GM12878 (cell line): ENCODE measurements around the gene LRRC73. TPM values are rescaled to one million over a fixed set of nuclear protein-coding genes. Genes with fewer than 3 reads are reported as not detected.

Experiments
- ATAC-seq: fragments of 200-7000 bp; cut with Tn5 transposase; 3 replicates; pipeline ENCODE4 v1.9.1; 2020; ENCODE audit warnings: mild to moderate bottlenecking, moderate library complexity
- BruUV-seq: library from RNA; stranded (reverse); fragments of 400-500 nt; replicated peaks from 2 replicates; lab custom pipeline; 2021; lab: Mats Ljungman, UMichigan
- CTCF ChIA-PET: fragments of 300-600 bp; sonication (Branson Sonifier 250); formaldehyde crosslinking; extraction: SDS; loops from one replicate; lab custom pipeline; 2021; ENCODE audit warnings: inconsistent platforms; lab: Yijun Ruan, JAX
- POLR2A ChIA-PET: fragments of 350-600 bp; formaldehyde crosslinking; extraction: SDS; loops from one replicate; lab custom pipeline; 2021; ENCODE audit warnings: inconsistent platforms; lab: Charles Lee
- RAD21 ChIA-PET: fragments of 300-600 bp; sonication (Branson Sonifier 250); formaldehyde crosslinking; loops from one replicate; lab custom pipeline; 2023; ENCODE audit warnings: antibody characterized with exemption; ENCODE audit not compliant: unreplicated experiment; lab: Charles Lee
- SMC1A ChIA-PET: fragments of 300-600 bp; sonication (Branson Sonifier 250); formaldehyde crosslinking; loops from one replicate; lab custom pipeline; 2023; ENCODE audit not compliant: unreplicated experiment, uncharacterized antibody; lab: Charles Lee
- DNase-seq: peaks from one replicate; pipeline ENCODE4 v3.0.0-alpha.2; 2011; ENCODE audit warnings: low read depth, low spot score
- FAIRE-seq: peaks from 3 replicates; lab custom pipeline; 2011; peaks lifted over from hg19 to GRCh38; lab: Jason Lieb, UNC
- H2AFZ ChIP-seq: 2 replicates; pipeline ENCODE4 v1.6.0; 2011; ENCODE audit warnings: low read depth, low read length, control low read depth; ENCODE audit not compliant: control insufficient read depth
- H3K27ac ChIP-seq: 2 replicates; pipeline ENCODE4 v1.5.1; 2011; ENCODE audit warnings: control low read depth; ENCODE audit not compliant: control insufficient read depth, insufficient read depth
- H3K27me3 ChIP-seq, 2 experiments: replicated peaks in 1 of 2; 2 replicates each; pipeline versions ENCODE4 v1.6.0 to v1.6.1; 2011; ENCODE audit warnings: low read length in 1 of 2; ENCODE audit not compliant: control insufficient read depth in 2 of 2, insufficient read depth in 2 of 2
- H3K36me3 ChIP-seq, 2 experiments: 2 replicates each; pipeline ENCODE4 v1.5.1; 2011; ENCODE audit warnings: low read length in 1 of 2; ENCODE audit not compliant: control insufficient read depth in 2 of 2, insufficient read depth in 2 of 2
- H3K4me1 ChIP-seq: 2 replicates; pipeline ENCODE4 v1.6.1; 2011; ENCODE audit warnings: mild to moderate bottlenecking, low read length, moderate library complexity, mixed read lengths; ENCODE audit not compliant: control insufficient read depth, insufficient read depth
- H3K4me2 ChIP-seq: 2 replicates; pipeline ENCODE4 v1.6.0; 2011; ENCODE audit warnings: control low read depth; ENCODE audit not compliant: control insufficient read depth, insufficient read depth
- H3K4me3 ChIP-seq: fragments of 200-600 bp; sonication (generic); 2 replicates; pipeline ENCODE4 v1.5.1; 2016
- H3K79me2 ChIP-seq: 2 replicates; pipeline ENCODE4 v1.6.0; 2011; ENCODE audit warnings: low read length; ENCODE audit not compliant: control insufficient read depth, insufficient read depth
- H3K9ac ChIP-seq: 2 replicates; pipeline ENCODE4 v1.8.0; 2011; ENCODE audit warnings: low read length, control low read depth, mixed read lengths; ENCODE audit not compliant: control insufficient read depth, insufficient read depth
- H3K9me3 ChIP-seq: replicated peaks from 3 replicates; pipeline ENCODE4 v1.5.1; 2011; ENCODE audit warnings: mild to moderate bottlenecking, low read length; ENCODE audit not compliant: control insufficient read depth, insufficient read depth
- H4K20me1 ChIP-seq: 2 replicates; pipeline ENCODE4 v1.6.0; 2011; ENCODE audit not compliant: control insufficient read depth, insufficient read depth
- ASH2L ChIP-seq: fragments of 300-600, 200-600 bp; sonication (generic); IDR thresholded peaks from 2 replicates; pipeline ENCODE4 v1.6.1; 2017; ENCODE audit warnings: low read depth, mild to moderate bottlenecking, borderline replicate concordance
- EED ChIP-seq: sonication (generic); IDR thresholded peaks from 2 replicates; pipeline ENCODE4 v1.6.1; 2016; ENCODE audit warnings: antibody characterized with exemption, low read depth
- ESRRA ChIP-seq: IDR thresholded peaks from 2 replicates; pipeline ENCODE4 v1.6.1; 2012; ENCODE audit warnings: mild to moderate bottlenecking, low read length, improper control_type of control experiment
- KDM1A ChIP-seq: fragments of 200-600 bp; sonication (generic); IDR thresholded peaks from 2 replicates; pipeline ENCODE4 v1.6.1; 2016; ENCODE audit warnings: borderline replicate concordance
- POLR2AphosphoS5 ChIP-seq: IDR thresholded peaks from 2 replicates; pipeline ENCODE4 v1.6.1; 2011; ENCODE audit warnings: mild to moderate bottlenecking, low read length, inconsistent platforms
- SPI1 ChIP-seq: IDR thresholded peaks from 2 replicates; pipeline ENCODE4 v1.6.1; 2011; ENCODE audit warnings: low read depth, mild to moderate bottlenecking, low read length, moderate library complexity, borderline replicate concordance; ENCODE audit not compliant: insufficient read depth
- WGBS: methylation state at CpG from one replicate; pipeline ENCODE4 v1.1.6; 2016; ENCODE audit warnings: low lambda C conversion rate; ENCODE audit not compliant: insufficient replicate concordance, insufficient coverage; ENCODE audit errors: missing lambda C conversion rate; 5-methylcytosine and 5-hydroxymethylcytosine counted together
- in situ Hi-C: fragments of 300-500 bp; cut with MboI; formaldehyde crosslinking; loops from 9 replicates; pipeline ENCODE4 v1.14.3; 2018; ENCODE audit warnings: mixed read lengths
- intact Hi-C: fragments of 100-400 bp; cut with micrococcal nuclease; formaldehyde crosslinking; loops from one replicate; pipeline ENCODE4 v1.14.2; 2022; ENCODE audit not compliant: unreplicated experiment
- polyA plus RNA-seq, 11 experiments: library from polyadenylated mRNA; depleted of rRNA in 4 of 11; unstranded in 6 of 11; stranded (reverse) in 5 of 11; fragments of >200 nt; fragmentation: Nextera tagmentation in 4 of 11; fragmentation: Illumina TruSeq in 1 of 11; extraction: Ambion mirVana in 4 of 11; extraction: Trizol in 1 of 11; gene quantifications; 1 replicate in 1 of 11; 2 replicates in 10 of 11; pipeline versions ENCODE4 v1.2.1 to v1.2.3, GENCODE V29; 2011 to 2016; ENCODE audit warnings: inconsistent platforms in 2 of 11, missing spikeins in 2 of 11, low read depth in 1 of 11
- total RNA-seq, 4 experiments: library from RNA; depleted of rRNA in 3 of 4; stranded (reverse); fragments of >200 nt in 3 of 4; fragmentation: Illumina TruSeq in 1 of 4; extraction: Trizol in 1 of 4; gene quantifications; 2 replicates each; pipeline versions ENCODE4 v1.2.1 to v1.2.3, GENCODE V29; 2013 to 2021
- TF ChIP-seq, protein P1 (sequence below): IDR thresholded peaks from 2 replicates; pipeline ENCODE4 v1.6.1; 2011; ENCODE audit warnings: mild to moderate bottlenecking, low read depth, low read length, moderate library complexity; ENCODE audit not compliant: insufficient replicate concordance
- TF ChIP-seq, protein P2 (sequence below): fragments of 450-650 bp; formaldehyde crosslinking; IDR thresholded peaks from 2 replicates; pipeline ENCODE4 v1.4.0; 2022; ENCODE audit warnings: mild to moderate bottlenecking, moderate library complexity
- TF ChIP-seq, protein P3 (sequence below), 3 experiments: IDR thresholded peaks in 2 of 3; conservative IDR thresholded peaks in 1 of 3; 2 replicates each; pipeline ENCODE4 v1.5.1; 2011; ENCODE audit warnings: low read depth in 3 of 3, low read length in 3 of 3, mild to moderate bottlenecking in 3 of 3, control low read depth in 2 of 3, moderate library complexity in 2 of 3, inconsistent platforms in 1 of 3, mixed read lengths in 1 of 3; ENCODE audit not compliant: control insufficient read depth in 2 of 3, insufficient read depth in 1 of 3; ENCODE audit errors: extremely low read depth in 1 of 3
- TF ChIP-seq, protein P4 (sequence below): fragments of 450-650 bp; IDR thresholded peaks from 2 replicates; pipeline ENCODE4 v1.6.1; 2016; ENCODE audit warnings: mild to moderate bottlenecking
- TF ChIP-seq, protein P5 (sequence below): fragments of 450-650 bp; IDR thresholded peaks from 2 replicates; pipeline ENCODE4 v1.6.1; 2014; ENCODE audit warnings: mild to moderate bottlenecking

The LRRC73 gene
- total and polyA plus RNA-seq, 10 of the 15 experiments (the other 5 are each of a cell fraction or from before 2014, with no cell fraction given), result 0.13 TPM; not detected in 9

DNA sequence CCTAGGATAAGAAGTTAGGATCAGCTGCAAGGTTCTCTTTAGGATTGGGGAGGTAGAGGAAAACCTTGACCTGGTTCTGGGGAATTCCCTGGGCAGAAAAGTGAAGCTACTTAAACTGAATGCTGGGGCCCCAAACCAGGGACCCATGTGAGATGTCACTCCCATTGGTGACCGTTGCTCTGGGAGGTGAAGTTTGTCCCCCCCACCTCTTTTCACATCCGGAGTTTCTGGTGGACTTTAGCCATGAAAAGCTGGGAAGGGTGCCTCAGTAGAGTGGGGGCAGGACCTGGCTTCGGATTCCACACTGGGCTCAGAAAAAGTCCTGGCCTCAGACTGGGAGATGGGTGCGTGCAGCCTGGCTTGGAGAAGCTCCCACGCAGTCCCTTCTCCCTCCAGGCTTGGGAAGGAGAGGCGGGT, 19.6 kb downstream of the LRRC73 start:
- no peaks in the 10 kb centered on the region for H3K9me3 ChIP-seq
- SMC1A ChIA-PET, result interaction anchor here (0.7 kb wide), 1 partner anchor 107 kb away, joined by 3 read pairs; no protein-coding TSS in a partner anchor
- no peak overlapping the region for H3K4me3 ChIP-seq
- ATAC-seq (no peak), FAIRE-seq (no peak), DNase-seq (no peak)
- WGBS, result 97% methylated on average over 6 of the region's 6 CpGs
- H3K36me3 ChIP-seq, result no peaks in the 10 kb centered on the region; a peak in 1 of 4 replicates
- RAD21 ChIA-PET, result no interaction called here
- POLR2A ChIA-PET, result no interaction called here
- H3K9ac ChIP-seq, result no peak overlapping the region
- intact Hi-C loops, result no loop called here
- H4K20me1 ChIP-seq, result no peaks in the 10 kb centered on the region; the same call in 1 of the 2 replicates
- CTCF ChIA-PET, result interaction anchor here (0.5 to 1.3 kb wide), 5 partner anchors 15 to 524 kb away, joined by 3 to 4 read pairs (median 3); partner anchors contain the start of genes POLR1C and YIPF3
- in situ Hi-C loops, result no loop called here
- no peaks in the 10 kb centered on the region for H3K79me2 ChIP-seq
- H3K27ac ChIP-seq, result no peak overlapping the region
- no peak overlapping the region for H2AFZ ChIP-seq
- no peak overlapping the region for H3K4me2 ChIP-seq
- H3K27me3 ChIP-seq, result no peaks in the 10 kb centered on the region
- H3K4me1 ChIP-seq, result no peaks in the 10 kb centered on the region; the same call in 1 of the 2 replicates
- no TSS peak for BruUV-seq
- TF ChIP-seq, protein P1, sequence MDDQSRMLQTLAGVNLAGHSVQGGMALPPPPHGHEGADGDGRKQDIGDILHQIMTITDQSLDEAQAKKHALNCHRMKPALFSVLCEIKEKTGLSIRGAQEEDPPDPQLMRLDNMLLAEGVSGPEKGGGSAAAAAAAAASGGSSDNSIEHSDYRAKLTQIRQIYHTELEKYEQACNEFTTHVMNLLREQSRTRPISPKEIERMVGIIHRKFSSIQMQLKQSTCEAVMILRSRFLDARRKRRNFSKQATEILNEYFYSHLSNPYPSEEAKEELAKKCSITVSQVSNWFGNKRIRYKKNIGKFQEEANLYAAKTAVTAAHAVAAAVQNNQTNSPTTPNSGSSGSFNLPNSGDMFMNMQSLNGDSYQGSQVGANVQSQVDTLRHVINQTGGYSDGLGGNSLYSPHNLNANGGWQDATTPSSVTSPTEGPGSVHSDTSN, result no peak
- TF ChIP-seq, protein P2, sequence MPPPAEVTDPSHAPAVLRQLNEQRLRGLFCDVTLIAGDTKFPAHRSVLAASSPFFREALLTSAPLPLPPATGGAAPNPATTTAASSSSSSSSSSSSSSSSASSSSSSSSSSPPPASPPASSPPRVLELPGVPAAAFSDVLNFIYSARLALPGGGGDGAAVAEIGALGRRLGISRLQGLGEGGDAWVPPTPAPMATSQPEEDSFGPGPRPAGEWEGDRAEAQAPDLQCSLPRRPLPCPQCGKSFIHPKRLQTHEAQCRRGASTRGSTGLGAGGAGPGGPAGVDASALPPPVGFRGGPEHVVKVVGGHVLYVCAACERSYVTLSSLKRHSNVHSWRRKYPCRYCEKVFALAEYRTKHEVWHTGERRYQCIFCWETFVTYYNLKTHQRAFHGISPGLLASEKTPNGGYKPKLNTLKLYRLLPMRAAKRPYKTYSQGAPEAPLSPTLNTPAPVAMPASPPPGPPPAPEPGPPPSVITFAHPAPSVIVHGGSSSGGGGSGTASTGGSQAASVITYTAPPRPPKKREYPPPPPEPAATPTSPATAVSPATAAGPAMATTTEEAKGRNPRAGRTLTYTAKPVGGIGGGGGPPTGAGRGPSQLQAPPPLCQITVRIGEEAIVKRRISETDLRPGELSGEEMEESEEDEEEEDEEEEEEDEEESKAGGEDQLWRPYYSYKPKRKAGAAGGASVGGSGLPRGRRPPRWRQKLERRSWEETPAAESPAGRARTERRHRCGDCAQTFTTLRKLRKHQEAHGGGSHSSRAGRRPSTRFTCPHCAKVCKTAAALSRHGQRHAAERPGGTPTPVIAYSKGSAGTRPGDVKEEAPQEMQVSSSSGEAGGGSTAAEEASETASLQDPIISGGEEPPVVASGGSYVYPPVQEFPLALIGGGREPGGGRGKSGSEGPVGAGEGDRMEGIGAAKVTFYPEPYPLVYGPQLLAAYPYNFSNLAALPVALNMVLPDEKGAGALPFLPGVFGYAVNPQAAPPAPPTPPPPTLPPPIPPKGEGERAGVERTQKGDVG, result no peak
- no peak for TF ChIP-seq EED
- no peak for TF ChIP-seq ASH2L
- TF ChIP-seq, protein P3, sequence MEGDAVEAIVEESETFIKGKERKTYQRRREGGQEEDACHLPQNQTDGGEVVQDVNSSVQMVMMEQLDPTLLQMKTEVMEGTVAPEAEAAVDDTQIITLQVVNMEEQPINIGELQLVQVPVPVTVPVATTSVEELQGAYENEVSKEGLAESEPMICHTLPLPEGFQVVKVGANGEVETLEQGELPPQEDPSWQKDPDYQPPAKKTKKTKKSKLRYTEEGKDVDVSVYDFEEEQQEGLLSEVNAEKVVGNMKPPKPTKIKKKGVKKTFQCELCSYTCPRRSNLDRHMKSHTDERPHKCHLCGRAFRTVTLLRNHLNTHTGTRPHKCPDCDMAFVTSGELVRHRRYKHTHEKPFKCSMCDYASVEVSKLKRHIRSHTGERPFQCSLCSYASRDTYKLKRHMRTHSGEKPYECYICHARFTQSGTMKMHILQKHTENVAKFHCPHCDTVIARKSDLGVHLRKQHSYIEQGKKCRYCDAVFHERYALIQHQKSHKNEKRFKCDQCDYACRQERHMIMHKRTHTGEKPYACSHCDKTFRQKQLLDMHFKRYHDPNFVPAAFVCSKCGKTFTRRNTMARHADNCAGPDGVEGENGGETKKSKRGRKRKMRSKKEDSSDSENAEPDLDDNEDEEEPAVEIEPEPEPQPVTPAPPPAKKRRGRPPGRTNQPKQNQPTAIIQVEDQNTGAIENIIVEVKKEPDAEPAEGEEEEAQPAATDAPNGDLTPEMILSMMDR (IDR thresholded peaks at IDR 0.05 in 2 of 3, conservative IDR thresholded peaks at IDR 0.05 in 1 of 3; ENCODE audit: control insufficient read depth in 2 of 3, extremely low read depth in 1 of 3, insufficient read depth in 1 of 3, low read depth in 3 of 3, low read length in 3 of 3), result no peak
- no peak for TF ChIP-seq POLR2AphosphoS5
- no peak for TF ChIP-seq KDM1A
- TF ChIP-seq, protein P4, sequence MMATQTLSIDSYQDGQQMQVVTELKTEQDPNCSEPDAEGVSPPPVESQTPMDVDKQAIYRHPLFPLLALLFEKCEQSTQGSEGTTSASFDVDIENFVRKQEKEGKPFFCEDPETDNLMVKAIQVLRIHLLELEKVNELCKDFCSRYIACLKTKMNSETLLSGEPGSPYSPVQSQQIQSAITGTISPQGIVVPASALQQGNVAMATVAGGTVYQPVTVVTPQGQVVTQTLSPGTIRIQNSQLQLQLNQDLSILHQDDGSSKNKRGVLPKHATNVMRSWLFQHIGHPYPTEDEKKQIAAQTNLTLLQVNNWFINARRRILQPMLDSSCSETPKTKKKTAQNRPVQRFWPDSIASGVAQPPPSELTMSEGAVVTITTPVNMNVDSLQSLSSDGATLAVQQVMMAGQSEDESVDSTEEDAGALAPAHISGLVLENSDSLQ, result no peak
- no peak for TF ChIP-seq SPI1
- TF ChIP-seq, protein P5, sequence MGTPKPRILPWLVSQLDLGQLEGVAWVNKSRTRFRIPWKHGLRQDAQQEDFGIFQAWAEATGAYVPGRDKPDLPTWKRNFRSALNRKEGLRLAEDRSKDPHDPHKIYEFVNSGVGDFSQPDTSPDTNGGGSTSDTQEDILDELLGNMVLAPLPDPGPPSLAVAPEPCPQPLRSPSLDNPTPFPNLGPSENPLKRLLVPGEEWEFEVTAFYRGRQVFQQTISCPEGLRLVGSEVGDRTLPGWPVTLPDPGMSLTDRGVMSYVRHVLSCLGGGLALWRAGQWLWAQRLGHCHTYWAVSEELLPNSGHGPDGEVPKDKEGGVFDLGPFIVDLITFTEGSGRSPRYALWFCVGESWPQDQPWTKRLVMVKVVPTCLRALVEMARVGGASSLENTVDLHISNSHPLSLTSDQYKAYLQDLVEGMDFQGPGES, result no peak
- TF ChIP-seq ESRRA, result no peak
